ENCODE measurements around the gene CDC45.
A peak's percentile ranks its signal among the peaks of the same experiment; 100 is the strongest.

Gene CDC45

DNA sequence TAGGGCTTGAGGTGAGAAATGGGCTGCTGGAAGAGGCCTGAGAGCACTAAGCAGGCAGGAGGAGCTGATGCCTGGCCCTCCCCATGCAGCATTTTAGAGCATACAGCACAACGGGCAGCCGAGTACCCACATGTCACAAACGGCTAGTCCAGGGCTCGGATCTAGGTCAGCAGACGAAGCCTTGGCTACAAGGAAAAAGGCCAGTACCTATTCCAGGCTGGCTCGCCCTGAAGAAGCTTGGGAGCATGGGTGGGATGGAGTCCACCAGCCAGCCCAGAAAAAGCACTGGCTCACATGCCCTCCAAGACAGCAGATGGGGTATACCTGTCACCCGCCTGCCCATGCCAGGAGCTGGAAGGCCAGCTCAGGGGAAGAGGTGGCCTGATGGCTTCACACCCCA lies 10.3 kb upstream of the CDC45 start:
- no peak for DNase-seq

- DNase-seq: no peak
Measured at GRCh38 chr22:19470010-19470409, 9.7 kb upstream of the CDC45 start.

- DNase-seq: no peak
Measured at GRCh38 chr22:19471572-19471971, 8.1 kb upstream of the CDC45 start.

DNA sequence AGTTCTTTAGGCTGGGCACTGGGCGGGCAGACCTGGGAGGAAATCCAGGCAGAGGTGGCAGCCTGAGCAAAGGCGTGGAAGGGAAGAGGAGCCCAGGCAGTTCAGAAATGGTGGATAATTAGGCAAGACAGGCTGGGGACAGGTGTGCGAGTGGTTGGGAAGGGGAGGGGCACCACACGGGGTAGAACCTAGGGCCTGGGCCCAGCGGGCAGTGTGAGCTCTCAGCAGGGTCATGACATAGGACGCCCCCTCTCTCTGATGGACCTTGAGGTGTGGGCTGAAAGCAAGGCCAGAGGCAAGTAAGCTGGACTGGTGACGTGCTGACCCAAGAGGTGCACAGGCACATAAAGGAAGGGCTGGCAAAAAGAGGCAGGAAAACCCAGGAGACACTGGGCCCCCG lies 7.5 kb upstream of the CDC45 start:
- no peak for DNase-seq

GRCh38 chr22:19473578-19473977 lies 6.1 kb upstream of the CDC45 start:
- DNase-seq: no peak

- no peak for DNase-seq
Measured at GRCh38 chr22:19476023-19476422, 3.7 kb upstream of the CDC45 start.

DNA sequence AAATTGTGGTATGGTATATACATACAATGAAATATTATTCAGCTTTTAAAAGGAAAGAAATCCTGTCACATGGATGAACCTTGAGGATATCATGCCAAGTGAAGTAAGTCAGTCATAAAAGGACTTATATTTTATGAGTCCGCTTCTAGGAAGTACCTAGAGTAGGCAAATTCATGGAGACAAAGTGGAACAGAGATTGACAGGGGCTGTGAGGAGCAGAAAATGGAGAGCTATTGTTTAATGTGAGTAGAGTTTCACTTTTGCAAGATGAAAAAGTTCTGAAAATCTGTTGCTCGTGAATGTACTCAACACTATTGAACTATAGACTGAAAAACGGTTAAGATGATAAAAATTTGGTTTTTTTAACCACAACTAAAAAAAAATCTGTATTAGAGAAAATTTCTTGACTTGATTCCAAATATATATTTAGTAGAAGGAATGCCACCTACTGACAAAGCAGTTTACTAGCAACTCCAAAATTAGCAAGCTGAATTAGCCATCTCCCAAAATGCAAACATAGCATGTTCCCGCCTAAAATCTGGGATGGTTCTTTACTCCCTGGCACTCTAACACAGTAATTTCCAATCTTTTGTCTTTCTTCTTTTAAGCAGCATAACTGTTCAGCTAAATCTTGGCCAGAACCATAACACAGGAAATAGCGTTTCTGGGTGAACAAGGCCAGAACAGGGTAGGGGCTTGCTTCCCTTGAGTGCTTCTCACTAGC lies 2.2 kb upstream of the CDC45 start:
- no peak for DNase-seq

- peak; percentile 22 for DNase-seq
Measured at GRCh38 chr22:19478045-19478900, 1.4 kb upstream of the CDC45 start.

- peak; percentile 85 for DNase-seq
Measured at GRCh38 chr22:19478901-19479354, 792 bp upstream of the CDC45 start, which contains the start of gene UFD1. UFD1 (minus strand) TSS chr22:19479193; CDS start chr22:19479085, 108 bp downstream.

GRCh38 chr22:19480173-19480568 lies 451 bp downstream of the CDC45 start:
- DNase-seq: no peak

DNA sequence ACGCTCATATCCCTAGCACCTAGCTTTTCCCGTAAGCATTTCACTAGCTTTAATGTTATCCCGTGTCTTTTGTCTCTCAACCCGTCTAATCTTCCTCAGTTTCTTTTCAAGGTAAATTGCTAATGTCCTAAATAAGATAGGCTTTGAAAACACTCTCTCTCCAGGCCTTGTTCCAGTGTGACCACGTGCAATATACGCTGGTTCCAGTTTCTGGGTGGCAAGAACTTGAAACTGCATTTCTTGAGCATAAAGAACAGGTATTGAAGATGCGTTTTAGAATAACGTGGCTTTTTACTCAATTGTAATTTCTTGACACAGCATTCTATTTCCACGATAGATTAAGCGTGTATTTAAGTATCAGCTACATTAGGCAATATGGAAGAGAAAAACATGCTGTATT lies 1.1 kb downstream of the CDC45 start:
- no peak for DNase-seq

DNA sequence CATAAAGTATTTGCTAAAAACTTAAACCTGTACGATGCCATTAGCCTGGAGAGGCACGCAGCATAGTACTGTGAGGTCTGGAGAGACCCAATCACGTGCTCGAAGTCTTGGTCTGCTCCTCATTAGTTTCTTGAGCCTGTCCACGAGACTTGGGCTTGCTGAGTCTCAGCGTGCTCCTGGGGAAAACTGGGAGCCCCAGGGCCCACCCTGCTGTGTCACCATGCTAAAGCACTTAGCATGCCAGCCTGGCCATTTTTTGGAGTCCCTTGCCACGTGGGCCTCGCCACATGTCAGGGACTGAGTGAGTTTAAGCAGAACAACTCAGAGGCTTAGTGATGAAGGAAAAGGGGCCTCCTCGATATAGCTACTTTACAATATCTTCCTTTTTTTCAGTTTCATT lies 2.6 kb downstream of the CDC45 start:
- no peak for DNase-seq

- no peak for DNase-seq
Measured at GRCh38 chr22:19483481-19484244, 3.9 kb downstream of the CDC45 start.

GRCh38 chr22:19488285-19488684 lies 8.6 kb downstream of the CDC45 start:
- no peak for DNase-seq

DNA sequence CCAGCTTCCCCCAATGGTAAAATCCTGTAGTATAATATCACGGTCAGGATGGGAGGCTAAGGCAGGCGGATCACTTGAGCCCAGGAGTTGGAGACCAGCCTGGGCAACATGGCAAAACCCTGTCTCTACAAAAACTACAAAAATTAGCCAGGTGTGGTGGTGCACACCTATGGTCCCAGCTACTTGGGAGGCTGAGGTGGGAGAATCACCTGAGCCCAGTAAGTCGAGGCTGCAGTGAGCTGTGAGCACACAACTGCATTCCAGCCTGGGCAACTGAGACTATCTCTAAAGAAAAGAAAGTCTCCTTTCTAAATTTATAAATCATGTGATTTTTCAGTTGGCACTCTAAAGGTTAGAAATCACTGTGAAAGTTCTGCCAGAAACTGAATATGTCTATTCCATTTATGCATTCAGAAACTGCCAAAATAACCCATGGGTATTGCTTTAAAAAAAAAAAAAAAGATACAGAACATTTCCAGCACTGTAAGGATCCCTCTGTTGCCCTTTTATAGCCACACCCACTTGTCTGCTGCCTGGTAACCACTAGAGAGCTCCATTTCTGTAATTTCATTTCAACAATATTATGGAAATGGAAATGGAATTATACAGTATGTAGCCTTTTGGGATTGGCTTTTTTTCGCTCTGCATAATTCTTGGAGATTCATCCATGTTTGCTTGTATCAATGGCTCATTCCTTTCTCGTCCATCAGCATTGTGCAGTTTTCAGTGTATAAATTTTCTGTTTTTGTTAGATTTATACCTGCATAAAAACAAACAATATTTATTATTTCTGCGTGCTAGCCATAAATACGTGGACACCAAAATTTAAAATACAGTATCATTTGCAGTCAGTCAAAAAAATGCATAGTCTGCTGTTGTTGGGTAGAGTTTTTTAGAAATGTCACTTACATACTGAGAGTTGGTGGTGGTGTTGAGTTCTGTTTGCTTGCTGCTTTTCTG lies 9.4 kb downstream of the CDC45 start:
- DNase-seq: no peak

DNA sequence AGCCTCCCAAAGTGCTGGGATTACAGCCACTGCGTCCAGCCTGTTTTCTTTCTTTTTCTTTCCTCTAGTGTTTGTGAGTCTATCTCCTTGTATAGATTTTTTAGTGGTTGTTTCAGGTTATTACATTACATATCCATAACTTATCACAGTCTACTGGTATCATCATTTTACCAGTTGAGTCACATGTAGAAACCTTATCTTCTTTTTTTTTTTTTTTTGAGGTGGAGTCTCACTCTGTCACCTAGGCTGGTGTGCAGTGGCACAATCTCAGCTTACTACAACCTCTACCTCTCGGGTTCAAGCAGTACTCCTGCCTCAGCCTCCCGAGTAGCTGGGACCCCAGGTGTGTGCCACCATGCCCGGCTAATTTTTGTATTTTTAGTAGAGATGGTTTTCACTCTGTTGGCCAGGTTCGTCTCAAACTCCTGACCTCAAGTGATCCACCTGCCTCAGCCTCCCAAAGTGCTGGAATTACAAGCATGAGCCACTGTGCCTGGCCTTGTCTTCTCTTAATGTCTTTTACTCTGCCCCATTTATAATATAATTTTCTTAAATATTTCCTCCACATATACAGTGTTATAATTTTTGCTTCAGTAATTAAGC lies 11.0 kb downstream of the CDC45 start:
- DNase-seq: no peak

DNA sequence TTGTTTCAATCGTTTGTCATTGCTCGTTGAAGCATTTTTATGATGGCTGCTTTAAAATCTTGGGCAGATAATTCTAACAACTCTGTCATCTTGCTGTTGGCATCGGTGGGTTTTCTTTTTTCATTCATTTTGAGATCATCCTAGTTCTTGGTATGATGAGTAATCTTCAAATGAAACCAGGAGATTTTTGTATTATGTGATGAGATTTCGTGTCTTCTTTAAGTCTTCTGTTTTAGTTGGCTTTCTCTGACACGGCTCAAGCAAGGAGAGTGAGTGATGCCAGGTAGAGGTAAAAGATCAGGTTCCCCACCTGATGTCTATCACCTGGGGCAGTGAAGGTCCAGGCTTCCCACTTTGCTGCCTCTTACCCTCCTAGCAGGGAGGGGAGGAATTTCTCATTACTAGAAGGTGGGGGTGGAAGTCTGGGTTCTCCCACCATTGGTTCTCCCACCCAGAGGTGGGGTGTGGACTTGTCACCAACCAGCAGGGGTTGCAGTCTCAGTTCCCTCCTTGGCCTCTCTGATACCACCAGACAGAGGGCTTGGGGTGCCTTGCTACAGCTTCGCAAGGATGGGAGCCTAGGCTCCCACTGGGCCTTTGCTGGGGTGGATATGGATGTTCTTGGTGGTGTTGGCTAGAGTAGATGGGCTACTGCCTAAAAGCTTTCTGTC lies 12.9 kb downstream of the CDC45 start:
- DNase-seq: no peak

GRCh38 chr22:19494001-19494560 lies 14.4 kb downstream of the CDC45 start:
- no peak for DNase-seq

DNA sequence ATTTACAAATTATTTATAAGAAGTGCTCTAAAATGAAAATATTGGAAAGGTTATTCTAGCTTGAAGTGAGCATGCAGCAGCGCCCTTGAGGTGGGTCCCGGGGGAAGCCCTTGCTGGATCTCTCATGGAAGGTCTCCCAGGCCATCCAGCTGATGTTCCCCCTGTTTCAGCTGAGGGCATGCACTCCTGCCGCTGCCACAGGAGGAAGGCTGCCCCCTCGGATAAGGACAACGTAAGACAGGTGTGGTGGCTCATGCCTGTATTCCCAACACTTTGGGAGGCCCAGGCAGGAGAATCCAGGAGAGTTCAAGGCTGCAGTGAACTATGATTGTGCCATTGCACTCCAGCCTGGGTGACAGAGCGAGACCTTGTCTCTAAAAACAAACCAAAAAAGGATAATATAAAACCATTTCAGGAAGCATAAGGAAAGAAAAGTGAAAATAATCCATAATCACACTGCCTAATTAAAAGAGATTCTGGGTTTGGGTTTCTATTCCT lies 15.0 kb downstream of the CDC45 start:
- no peak for DNase-seq

DNA sequence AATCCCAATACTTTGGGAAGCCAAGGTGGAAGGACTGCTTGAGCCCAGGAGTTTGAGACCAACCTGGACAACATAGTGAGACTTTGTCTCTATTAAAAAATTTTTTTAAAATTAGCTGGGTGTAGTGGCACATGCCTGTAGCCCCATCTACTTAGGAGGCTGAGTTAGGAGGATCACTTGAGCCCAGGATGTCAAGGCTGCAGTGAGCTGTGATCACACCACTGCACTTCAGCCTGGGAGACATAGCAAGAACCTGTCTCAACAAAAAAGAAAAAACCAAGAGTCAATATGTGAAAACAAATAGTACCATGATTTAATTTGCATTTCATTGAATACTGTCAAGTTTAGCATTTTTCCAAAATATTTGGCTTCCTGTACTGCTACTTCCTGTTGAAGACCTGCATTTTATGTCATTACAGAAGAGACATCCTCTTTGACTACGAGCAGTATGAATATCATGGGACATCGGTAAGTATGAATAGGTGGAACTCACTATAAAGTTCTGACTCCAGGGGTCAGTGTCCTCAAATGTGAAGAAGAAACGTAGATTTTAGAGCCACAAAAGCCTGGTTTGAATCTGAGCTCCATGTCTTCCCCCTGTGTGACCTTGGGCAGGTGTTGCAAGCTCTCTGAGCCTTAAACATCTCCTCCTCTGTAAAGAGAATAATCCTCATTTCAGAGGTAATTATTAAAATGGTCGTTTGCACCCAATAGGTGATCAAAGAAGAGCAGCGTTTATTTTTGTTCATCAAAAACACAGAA lies 16.0 kb downstream of the CDC45 start:
- no peak for DNase-seq

Data from stimulated activated CD4-positive, alpha-beta T cell treated with anti-CD3 and anti-CD28 coated beads, Interleukin-15, amount 100 ng/mL, for 24 hours (primary cell).